NCI-H1417 (cell line): Measurements from ENCODE around the gene DGKI.

Experiments used
- DNase-seq, 3 experiments: peaks; one replicate each; lab custom pipeline; 2025; lab: John Stamatoyannopoulos, UW

Gene DGKI

GRCh38 chr7:137656850-137657232 is 189.9 kb downstream of the DGKI start:
- DNase-seq, result no peak

GRCh38 chr7:137656227-137656849 is 190.4 kb downstream of the DGKI start:
- peak; percentile 59 to 87 (median 85) for DNase-seq

GRCh38 chr7:137655804-137656203 is 191.0 kb downstream of the DGKI start:
- DNase-seq, result no peak

- no peak for DNase-seq
Observed at GRCh38 chr7:137652721-137653120, 194.1 kb downstream of the DGKI start.

- no peak for DNase-seq
Observed at GRCh38 chr7:137647905-137648565, 198.7 kb downstream of the DGKI start.

GRCh38 chr7:137642472-137642871 is 204.3 kb downstream of the DGKI start:
- peak in 2 of 3 experiments; percentile 23 to 62 for DNase-seq

GRCh38 chr7:137642031-137642430 is 204.7 kb downstream of the DGKI start:
- DNase-seq, result no peak

- no peak for DNase-seq
Observed at GRCh38 chr7:137636376-137636775, 210.4 kb downstream of the DGKI start.

- DNase-seq, result no peak
Observed at GRCh38 chr7:137635874-137636273, 210.9 kb downstream of the DGKI start.

- no peak for DNase-seq
Observed at GRCh38 chr7:137635132-137635531, 211.6 kb downstream of the DGKI start.

- DNase-seq, result no peak
Observed at GRCh38 chr7:137634356-137634755, 212.4 kb downstream of the DGKI start.

- DNase-seq, result no peak
Observed at GRCh38 chr7:137633133-137633532, 213.6 kb downstream of the DGKI start.

GRCh38 chr7:137628216-137628615 is 218.6 kb downstream of the DGKI start:
- peak in 2 of 3 experiments; percentile 32 to 67 for DNase-seq

GRCh38 chr7:137626469-137627067 is 220.2 kb downstream of the DGKI start:
- peak in 2 of 3 experiments; percentile 34 for DNase-seq

GRCh38 chr7:137625197-137625596 is 221.6 kb downstream of the DGKI start:
- DNase-seq, result no peak

GRCh38 chr7:137619181-137619580 is 227.6 kb downstream of the DGKI start:
- DNase-seq, result no peak

- DNase-seq, result no peak
Observed at GRCh38 chr7:137618748-137619147, 228.0 kb downstream of the DGKI start.

GRCh38 chr7:137613006-137613525 is 233.7 kb downstream of the DGKI start:
- DNase-seq, result peak in 1 of 3 experiments; percentile 22

GRCh38 chr7:137611606-137612005 is 235.2 kb downstream of the DGKI start:
- DNase-seq, result no peak

- no peak for DNase-seq
Observed at GRCh38 chr7:137609500-137609899, 237.3 kb downstream of the DGKI start.

GRCh38 chr7:137606061-137606674 is 240.6 kb downstream of the DGKI start:
- DNase-seq, result peak in 2 of 3 experiments; percentile 74 to 75

GRCh38 chr7:137603043-137603442 is 243.7 kb downstream of the DGKI start:
- DNase-seq, result no peak

- peak in 2 of 3 experiments; percentile 74 to 92 for DNase-seq
Observed at GRCh38 chr7:137601642-137602041, 245.1 kb downstream of the DGKI start.
